GM12874 (cell line): ENCODE measurements around the gene PITPNC1.

ENCODE experiments used
- TF ChIP-seq, protein P1 (sequence below): IDR thresholded peaks from 2 replicates; pipeline ENCODE4 v1.5.1; 2011; ENCODE audit warnings: low read depth, mild to moderate bottlenecking, control low read depth, low read length, moderate library complexity; ENCODE audit not compliant: insufficient read depth

PITPNC1 gene

DNA sequence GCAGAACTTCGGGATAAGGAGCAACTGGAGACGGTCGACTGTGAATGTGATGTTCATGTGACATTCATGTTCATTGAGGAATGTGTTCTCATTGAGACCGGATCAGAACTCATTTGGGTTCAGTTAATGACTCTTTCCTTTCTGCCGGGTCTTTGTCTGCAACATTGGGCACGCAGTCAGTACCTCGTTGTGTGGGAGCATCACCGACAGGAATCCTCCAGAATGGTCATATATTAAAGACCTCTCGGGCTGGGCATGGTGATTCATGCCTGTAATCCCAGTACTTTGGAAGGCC is 144.6 kb downstream of the PITPNC1 start:
- TF ChIP-seq, protein P1, sequence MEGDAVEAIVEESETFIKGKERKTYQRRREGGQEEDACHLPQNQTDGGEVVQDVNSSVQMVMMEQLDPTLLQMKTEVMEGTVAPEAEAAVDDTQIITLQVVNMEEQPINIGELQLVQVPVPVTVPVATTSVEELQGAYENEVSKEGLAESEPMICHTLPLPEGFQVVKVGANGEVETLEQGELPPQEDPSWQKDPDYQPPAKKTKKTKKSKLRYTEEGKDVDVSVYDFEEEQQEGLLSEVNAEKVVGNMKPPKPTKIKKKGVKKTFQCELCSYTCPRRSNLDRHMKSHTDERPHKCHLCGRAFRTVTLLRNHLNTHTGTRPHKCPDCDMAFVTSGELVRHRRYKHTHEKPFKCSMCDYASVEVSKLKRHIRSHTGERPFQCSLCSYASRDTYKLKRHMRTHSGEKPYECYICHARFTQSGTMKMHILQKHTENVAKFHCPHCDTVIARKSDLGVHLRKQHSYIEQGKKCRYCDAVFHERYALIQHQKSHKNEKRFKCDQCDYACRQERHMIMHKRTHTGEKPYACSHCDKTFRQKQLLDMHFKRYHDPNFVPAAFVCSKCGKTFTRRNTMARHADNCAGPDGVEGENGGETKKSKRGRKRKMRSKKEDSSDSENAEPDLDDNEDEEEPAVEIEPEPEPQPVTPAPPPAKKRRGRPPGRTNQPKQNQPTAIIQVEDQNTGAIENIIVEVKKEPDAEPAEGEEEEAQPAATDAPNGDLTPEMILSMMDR: no peak

DNA sequence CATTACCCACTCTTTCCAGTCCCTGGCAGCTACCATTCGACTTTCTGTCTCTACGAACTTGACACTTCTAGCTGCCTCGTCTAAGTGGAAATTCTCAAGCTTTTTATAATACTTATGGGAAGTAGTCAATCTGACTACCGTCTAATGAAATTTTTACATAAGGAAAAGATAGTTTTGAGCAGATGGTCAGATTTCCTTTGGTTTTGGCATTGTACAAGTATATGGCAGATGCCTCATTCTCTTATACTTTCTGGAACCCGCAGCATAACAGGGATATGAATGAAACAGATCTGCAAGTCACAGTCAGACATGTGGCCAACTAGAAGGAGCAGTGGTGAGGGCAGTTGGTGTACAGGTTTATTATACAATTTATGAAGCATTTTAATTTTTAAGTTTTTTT is 146.0 kb downstream of the PITPNC1 start:
- TF ChIP-seq, protein P1: no peak

DNA sequence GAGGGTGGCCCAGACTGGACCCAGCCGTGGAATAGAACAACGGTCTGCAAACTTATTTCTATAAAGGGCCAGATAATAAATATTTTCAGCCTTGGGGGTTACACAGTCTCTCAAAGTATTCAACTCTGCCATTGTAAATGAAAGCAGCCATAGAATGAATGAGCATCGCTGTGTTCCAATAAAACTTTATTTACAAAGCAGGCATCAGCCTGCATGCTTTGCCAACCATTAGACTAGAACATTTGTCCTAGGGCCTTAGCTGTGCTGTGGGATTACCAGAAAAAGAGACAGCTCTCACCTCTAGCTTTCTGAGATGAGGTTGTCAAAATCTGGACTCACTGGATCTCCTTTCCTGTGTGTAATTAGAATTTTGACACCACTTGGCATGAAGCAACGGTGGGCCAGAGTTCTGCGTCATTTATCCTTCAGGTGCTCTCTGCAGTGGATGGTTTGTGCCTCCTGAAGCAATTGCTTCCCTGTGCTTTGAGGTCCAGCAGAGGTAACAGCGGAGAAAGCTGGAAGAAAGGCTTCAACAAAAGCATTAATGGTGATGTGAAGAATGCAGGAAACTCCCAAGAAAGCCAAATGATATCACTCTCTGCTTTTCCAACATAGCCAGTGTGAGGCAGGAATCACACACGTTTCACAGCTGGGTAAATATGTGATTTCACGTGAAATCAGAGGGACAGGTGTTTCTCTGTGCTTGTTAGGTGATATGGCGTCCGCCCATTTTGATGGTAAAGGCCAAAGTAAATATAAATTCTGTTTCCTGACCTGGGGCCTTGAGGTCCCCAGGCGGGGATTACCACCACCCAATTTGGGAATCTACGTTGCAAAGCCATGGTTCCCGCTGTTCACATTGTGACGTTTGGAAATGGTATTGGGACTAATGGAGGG is 148.4 kb downstream of the PITPNC1 start:
- TF ChIP-seq, protein P1: no peak

DNA sequence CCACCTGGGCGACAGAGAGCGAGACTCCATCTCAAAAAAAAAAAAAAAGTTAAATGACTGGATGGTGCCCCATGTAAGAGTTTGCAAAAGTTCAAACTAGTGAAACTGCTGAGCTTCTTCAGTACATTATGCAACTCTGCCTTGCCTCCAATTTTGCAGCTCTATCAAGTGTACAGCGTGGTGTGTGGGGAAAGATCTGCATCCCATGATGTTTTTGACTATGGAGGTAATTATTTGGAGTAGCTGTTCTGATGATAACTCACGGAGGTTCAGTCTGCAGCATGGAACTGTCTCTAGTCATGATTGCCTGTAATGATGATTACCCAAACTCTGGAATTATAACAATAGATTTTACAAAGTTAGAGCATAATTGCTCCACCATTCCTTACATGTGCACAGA is 149.6 kb downstream of the PITPNC1 start:
- TF ChIP-seq, protein P1: no peak

DNA sequence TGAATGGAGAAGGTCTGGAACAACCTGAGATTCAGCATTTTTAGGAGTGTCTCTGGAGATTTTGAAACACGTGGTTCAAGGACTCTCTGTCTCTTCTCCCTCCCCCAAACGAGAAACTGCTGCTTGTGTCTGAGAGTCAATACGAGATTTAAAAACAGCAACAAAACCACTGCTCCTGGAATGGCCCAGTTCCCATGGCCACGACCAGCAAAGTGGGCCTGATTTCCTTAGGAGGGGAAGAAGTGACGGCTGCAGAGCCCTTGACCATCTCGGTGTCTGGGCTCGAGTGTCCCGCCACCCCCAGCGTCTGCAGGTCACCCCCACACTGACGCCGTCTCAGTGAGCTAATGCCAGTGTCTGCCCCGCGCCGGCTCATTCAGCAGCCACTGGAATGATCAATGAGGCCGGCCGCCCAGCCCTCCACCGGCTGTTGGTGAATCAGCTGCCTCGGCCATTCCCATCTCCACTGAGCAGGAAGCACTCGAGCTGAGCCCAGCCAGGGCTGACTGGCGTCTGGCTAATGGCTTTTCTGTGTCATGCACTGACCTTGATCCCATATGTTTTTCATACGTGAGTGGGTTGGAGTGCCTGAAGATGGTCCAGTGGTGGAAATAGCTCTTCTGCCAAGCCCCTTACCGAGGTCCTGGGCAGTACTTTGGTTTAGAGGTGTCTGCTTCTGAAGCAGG is 151.8 kb downstream of the PITPNC1 start:
- TF ChIP-seq, protein P1: no peak

DNA sequence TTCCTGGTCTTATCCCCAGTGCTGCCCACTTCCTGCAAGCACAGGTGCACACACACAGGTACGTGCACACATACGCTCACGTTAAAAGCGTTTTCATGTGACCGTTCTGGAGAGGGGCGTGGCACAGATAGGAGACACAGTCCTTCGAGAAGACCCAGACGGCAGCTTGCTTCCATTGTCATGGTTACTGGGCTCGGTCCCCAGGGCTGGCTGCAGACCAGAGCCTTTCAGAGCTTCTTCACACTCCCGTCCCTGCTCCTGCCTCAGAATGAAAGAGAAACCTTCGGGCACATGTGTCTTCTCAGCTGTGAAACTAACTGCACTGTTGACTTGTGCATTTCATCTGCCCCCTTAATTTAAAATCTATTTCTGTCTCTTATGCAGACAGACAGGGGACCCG is 154.2 kb downstream of the PITPNC1 start:
- TF ChIP-seq, protein P1: no peak

DNA sequence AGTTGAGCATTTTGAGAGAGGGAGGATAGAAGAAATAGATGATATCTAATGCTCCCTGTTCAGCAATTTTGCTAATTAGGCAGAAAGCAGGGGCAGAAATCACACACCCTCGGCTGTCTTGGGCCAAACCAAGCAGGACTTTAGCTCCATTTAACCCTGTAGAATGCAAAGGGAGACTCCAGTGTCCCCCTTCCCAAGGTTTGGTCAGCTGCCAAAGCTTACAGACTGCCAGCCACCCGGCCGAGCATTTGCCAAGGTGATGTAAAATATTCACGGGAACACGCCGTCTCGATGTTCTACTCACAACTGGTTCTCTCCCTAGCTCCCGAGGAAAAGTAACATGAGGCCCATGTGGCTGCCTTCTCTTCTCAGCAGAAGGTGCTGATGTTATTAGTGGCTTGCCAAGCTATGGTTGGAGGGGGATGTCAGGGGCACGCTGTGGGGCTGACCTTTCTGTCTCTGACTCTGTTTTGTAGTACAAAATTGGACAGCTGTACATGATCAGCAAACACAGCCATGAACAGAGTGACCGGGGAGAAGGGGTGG is 155.3 kb downstream of the PITPNC1 start:
- TF ChIP-seq, protein P1: no peak
